GM23338 (cell line): ENCODE results near the gene STON2. TPM values are rescaled to one million over a fixed set of nuclear protein-coding genes. Genes with fewer than 3 reads are reported as not detected.

Experiments
- ATAC-seq: fragments of 200-7000 bp; cut with Tn5 transposase; 3 replicates; pipeline ENCODE4 v1.9.1; 2020
- DNase-seq: peaks from one replicate; pipeline ENCODE4 v3.0.0-alpha.2; 2015; ENCODE audit warnings: low spot score
- H2AFZ ChIP-seq: fragments of 200-600 bp; sonication (generic); 2 replicates; pipeline ENCODE4 v1.8.0; 2016; ENCODE audit warnings: antibody characterized with exemption, mild to moderate bottlenecking, moderate library complexity
- H3F3A ChIP-seq: fragments of 200-600 bp; sonication (generic); replicated peaks from 2 replicates; pipeline ENCODE4 v1.8.0; 2017; ENCODE audit warnings: antibody characterized with exemption, mixed run types, low read depth
- H3K27ac ChIP-seq: fragments of 200-600 bp; sonication (generic); 2 replicates; pipeline ENCODE4 v1.6.1; 2016; ENCODE audit warnings: low read depth
- H3K27me3 ChIP-seq: fragments of 200-600 bp; sonication (generic); 2 replicates; pipeline ENCODE4 v1.8.0; 2016; ENCODE audit warnings: mild to moderate bottlenecking, mixed run types, moderate library complexity; ENCODE audit not compliant: insufficient read depth
- H3K36me3 ChIP-seq: fragments of 200-600 bp; sonication (generic); 2 replicates; pipeline ENCODE4 v1.8.0; 2016; ENCODE audit warnings: mild to moderate bottlenecking; ENCODE audit not compliant: insufficient read depth
- H3K4me1 ChIP-seq: fragments of 200-600 bp; sonication (generic); 2 replicates; pipeline ENCODE4 v1.8.0; 2016; ENCODE audit warnings: mild to moderate bottlenecking, moderate library complexity; ENCODE audit not compliant: insufficient read depth
- H3K4me2 ChIP-seq: fragments of 200-600 bp; sonication (generic); 2 replicates; pipeline ENCODE4 v1.7.1; 2017; ENCODE audit warnings: mixed run types
- H3K4me3 ChIP-seq: fragments of 200-600 bp; sonication (generic); 2 replicates; pipeline ENCODE4 v1.6.1; 2016; ENCODE audit warnings: mixed run types
- H3K79me2 ChIP-seq: fragments of 200-600 bp; sonication (generic); replicated peaks from 2 replicates; pipeline ENCODE4 v1.8.0; 2017; ENCODE audit warnings: mild to moderate bottlenecking; ENCODE audit not compliant: insufficient read depth
- H3K9me2 ChIP-seq: fragments of 200-600 bp; sonication (generic); 2 replicates; pipeline ENCODE4 v1.8.0; 2017; ENCODE audit not compliant: insufficient read depth
- H4K20me1 ChIP-seq: fragments of 200-600 bp; sonication (generic); replicated peaks from 2 replicates; pipeline ENCODE4 v1.8.0; 2017; ENCODE audit warnings: mild to moderate bottlenecking; ENCODE audit not compliant: insufficient read depth
- H3K27ac Mint-ChIP-seq: 2 replicates; pipeline ENCODE4 v1.8.0; 2020; ENCODE audit warnings: inconsistent platforms, mild to moderate bottlenecking, moderate library complexity, mixed read lengths
- H3K27me3 Mint-ChIP-seq: 3 replicates; pipeline ENCODE4 v1.8.0; 2022; ENCODE audit warnings: low read depth, mild to moderate bottlenecking, moderate library complexity, mixed read lengths, inconsistent platforms; ENCODE audit not compliant: insufficient read depth, poor library complexity
- H3K36me3 Mint-ChIP-seq: 3 replicates; pipeline ENCODE4 v1.8.0; 2021; ENCODE audit warnings: low read depth, mild to moderate bottlenecking, inconsistent platforms, moderate library complexity, mixed read lengths
- H3K4me1 Mint-ChIP-seq: 3 replicates; pipeline ENCODE4 v1.8.0; 2020; ENCODE audit warnings: mild to moderate bottlenecking, inconsistent platforms, mixed read lengths
- H3K4me3 Mint-ChIP-seq: 3 replicates; pipeline ENCODE4 v1.8.0; 2021; ENCODE audit warnings: moderate library complexity, mild to moderate bottlenecking, inconsistent platforms, mixed read lengths
- H3K9me3 Mint-ChIP-seq: 3 replicates; pipeline ENCODE4 v1.8.0; 2020; ENCODE audit warnings: moderate library complexity, mild to moderate bottlenecking, inconsistent platforms, mixed read lengths
- CREB1 ChIP-seq: fragments of 250-450 bp; sonication (Bioruptor Pico); IDR thresholded peaks from 2 replicates; pipeline ENCODE4 v1.5.0; 2020; ENCODE audit warnings: low read depth, mild to moderate bottlenecking, moderate library complexity
- EZH2 ChIP-seq: fragments of 200-600 bp; sonication (generic); IDR thresholded peaks from one replicate; pipeline ENCODE4 v1.8.0; 2017; ENCODE audit warnings: antibody characterized with exemption, mild to moderate bottlenecking, low read depth; ENCODE audit not compliant: unreplicated experiment
- EZH2phosphoT487 ChIP-seq: fragments of 200-600 bp; sonication (generic); IDR thresholded peaks from one replicate; pipeline ENCODE4 v1.8.1; 2018; ENCODE audit warnings: antibody characterized with exemption; ENCODE audit not compliant: unreplicated experiment
- JUNB ChIP-seq: IDR thresholded peaks from one replicate; pipeline ENCODE4 v1.6.1; 2016; ENCODE audit warnings: antibody characterized with exemption; ENCODE audit not compliant: unreplicated experiment
- NANOG ChIP-seq: IDR thresholded peaks from 2 replicates; pipeline ENCODE4 v1.6.1; 2016; ENCODE audit warnings: antibody characterized with exemption, borderline replicate concordance
- STAT1 ChIP-seq: IDR thresholded peaks from one replicate; pipeline ENCODE4 v1.6.1; 2016; ENCODE audit warnings: antibody characterized with exemption; ENCODE audit not compliant: unreplicated experiment
- ZNF114 ChIP-seq: fragments of 250-450 bp; sonication (Bioruptor Pico); IDR thresholded peaks from 2 replicates; pipeline ENCODE4 v1.5.0; 2020; ENCODE audit warnings: mild to moderate bottlenecking, moderate library complexity
- ZNF331 ChIP-seq: fragments of 250-450 bp; sonication (Bioruptor Pico); IDR thresholded peaks from 2 replicates; pipeline ENCODE4 v1.5.0; 2020; ENCODE audit warnings: low read depth, mild to moderate bottlenecking, moderate library complexity
- polyA plus RNA-seq: library from polyadenylated mRNA; unstranded; fragments of >200 nt; fragmentation: Nextera tagmentation; extraction: Ambion mirVana; gene quantifications from 2 replicates; pipeline ENCODE4 v1.2.1, GENCODE V29; 2016
- total RNA-seq: library from RNA; depleted of rRNA; stranded (reverse); fragments of >200 nt; shearing (Covaris generic); gene quantifications from 2 replicates; pipeline ENCODE4 v1.2.3, GENCODE V29; 2014
- TF ChIP-seq, protein P1 (sequence below): IDR thresholded peaks from one replicate; pipeline ENCODE4 v1.6.1; 2018; ENCODE audit warnings: antibody characterized with exemption; ENCODE audit not compliant: unreplicated experiment
- TF ChIP-seq, protein P2 (sequence below): fragments of 250-450 bp; sonication (Bioruptor Pico); IDR thresholded peaks from 2 replicates; pipeline ENCODE4 v1.5.0; 2020; ENCODE audit warnings: mild to moderate bottlenecking, moderate library complexity

The STON2 gene
- total and polyA plus RNA-seq, 2 experiments from 2014 or later, result 8.2 to 71.0 TPM

DNA sequence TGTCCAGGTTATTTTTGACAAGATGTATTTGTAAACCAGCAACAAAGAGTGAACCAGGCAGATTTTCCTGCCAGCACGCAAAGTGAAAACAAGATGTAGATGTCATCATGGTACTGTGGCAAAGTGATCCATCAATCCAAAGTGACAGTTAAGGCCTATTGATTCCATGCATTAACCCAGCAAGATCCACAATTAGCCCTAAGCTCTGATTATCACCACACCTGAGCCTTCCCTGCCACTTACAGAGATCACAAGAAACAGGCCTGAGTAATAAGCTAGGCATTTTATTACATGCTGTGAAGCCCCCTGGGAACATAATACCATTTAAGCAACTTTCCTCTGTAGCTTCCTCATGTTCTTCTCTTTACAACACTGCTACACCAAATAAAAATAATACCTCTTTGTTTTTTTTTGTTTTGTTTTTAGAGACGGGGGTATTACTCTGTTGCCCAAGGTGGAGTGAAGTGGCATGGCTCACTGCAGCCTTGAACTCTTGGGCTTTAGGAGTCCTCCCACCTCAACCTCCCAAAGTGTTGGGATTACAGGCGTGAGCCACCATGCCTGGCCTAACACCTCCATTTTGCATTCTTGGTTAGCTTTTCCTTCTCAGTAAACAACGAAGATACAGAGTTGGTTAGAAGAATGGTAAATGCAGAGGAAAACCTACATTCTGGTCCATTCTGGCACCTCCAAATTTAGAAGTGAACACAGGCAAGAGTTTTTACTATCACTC lies 85.5 kb downstream of the STON2 start:
- ATAC-seq, result no peak; the same call in 2 of the 3 replicates
- Histone ChIP-seq H3K4me1 (peaks cover 57% of the 10 kb centered on the region), H3K36me3 (no peaks in the 10 kb centered on the region), H3K27me3 (no peaks in the 10 kb centered on the region), H3K9me2 (no peaks in the 10 kb centered on the region), H2AFZ (no peak overlapping the region), H3K4me3 (no peak overlapping the region), H3K27ac (peak overlapping the region; percentile 84), H3K79me2 (no peaks in the 10 kb centered on the region), H4K20me1 (no peaks in the 10 kb centered on the region), H3K4me2 (peak overlapping the region; percentile 0), H3F3A (no peaks in the 10 kb centered on the region)
- Mint-ChIP-seq H3K4me1 (peaks cover 74% of the 10 kb centered on the region), H3K4me3 (peak overlapping the region; percentile 44; the same call in 1 of the 3 replicates), H3K9me3 (peaks cover 8% of the 10 kb centered on the region; the same call in 2 of the 3 replicates), H3K36me3 (peaks cover 15% of the 10 kb centered on the region), H3K27ac (peak overlapping the region; percentile 98), H3K27me3 (peaks cover 2% of the 10 kb centered on the region)
- no peak for DNase-seq
- no peak for TF ChIP-seq EZH2
- TF ChIP-seq, protein P1, sequence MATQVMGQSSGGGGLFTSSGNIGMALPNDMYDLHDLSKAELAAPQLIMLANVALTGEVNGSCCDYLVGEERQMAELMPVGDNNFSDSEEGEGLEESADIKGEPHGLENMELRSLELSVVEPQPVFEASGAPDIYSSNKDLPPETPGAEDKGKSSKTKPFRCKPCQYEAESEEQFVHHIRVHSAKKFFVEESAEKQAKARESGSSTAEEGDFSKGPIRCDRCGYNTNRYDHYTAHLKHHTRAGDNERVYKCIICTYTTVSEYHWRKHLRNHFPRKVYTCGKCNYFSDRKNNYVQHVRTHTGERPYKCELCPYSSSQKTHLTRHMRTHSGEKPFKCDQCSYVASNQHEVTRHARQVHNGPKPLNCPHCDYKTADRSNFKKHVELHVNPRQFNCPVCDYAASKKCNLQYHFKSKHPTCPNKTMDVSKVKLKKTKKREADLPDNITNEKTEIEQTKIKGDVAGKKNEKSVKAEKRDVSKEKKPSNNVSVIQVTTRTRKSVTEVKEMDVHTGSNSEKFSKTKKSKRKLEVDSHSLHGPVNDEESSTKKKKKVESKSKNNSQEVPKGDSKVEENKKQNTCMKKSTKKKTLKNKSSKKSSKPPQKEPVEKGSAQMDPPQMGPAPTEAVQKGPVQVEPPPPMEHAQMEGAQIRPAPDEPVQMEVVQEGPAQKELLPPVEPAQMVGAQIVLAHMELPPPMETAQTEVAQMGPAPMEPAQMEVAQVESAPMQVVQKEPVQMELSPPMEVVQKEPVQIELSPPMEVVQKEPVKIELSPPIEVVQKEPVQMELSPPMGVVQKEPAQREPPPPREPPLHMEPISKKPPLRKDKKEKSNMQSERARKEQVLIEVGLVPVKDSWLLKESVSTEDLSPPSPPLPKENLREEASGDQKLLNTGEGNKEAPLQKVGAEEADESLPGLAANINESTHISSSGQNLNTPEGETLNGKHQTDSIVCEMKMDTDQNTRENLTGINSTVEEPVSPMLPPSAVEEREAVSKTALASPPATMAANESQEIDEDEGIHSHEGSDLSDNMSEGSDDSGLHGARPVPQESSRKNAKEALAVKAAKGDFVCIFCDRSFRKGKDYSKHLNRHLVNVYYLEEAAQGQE, result no peak
- TF ChIP-seq CREB1 (CRISPR knock-in tag), result no peak
- no peak for TF ChIP-seq ZNF331 (CRISPR knock-in tag)

DNA sequence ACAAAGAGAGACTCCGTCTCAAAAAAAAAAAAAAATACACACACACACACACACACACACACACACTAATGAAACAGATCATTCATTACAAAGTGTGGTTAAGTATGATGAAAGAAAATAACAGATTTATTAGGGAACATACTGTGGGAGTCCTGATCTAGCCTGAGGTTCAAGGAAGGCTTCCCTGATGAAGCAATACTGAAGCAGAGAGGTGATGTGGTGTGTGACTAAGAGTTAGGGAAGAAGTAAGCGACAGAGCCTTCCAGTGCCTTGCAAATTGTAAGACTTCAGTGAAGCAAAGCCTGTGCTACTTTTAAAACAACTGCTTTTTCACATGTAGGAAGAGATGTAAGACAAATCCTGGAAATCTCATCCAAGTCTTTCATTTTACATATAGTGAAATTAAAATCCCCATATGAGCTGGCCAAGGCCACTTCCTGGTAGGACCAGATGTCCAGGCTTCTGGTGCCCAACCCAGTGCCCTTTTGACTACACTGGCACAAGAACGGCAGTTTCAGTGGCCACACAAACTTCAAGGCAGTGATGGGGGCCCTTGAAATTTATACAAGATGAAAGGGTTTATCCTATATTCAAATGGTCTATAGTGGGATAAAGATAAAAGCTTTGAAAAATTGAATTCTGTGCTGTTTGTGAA lies 86.2 kb downstream of the STON2 start:
- Histone ChIP-seq H3K36me3 (no peaks in the 10 kb centered on the region), H3K9me2 (no peaks in the 10 kb centered on the region), H2AFZ (no peak overlapping the region), H4K20me1 (no peaks in the 10 kb centered on the region), H3F3A (no peaks in the 10 kb centered on the region), H3K4me2 (peak overlapping the region; percentile 0; the same call in 1 of the 2 replicates), H3K27me3 (no peaks in the 10 kb centered on the region), H3K27ac (peak overlapping the region; percentile 84; the same call in 1 of the 2 replicates), H3K79me2 (no peaks in the 10 kb centered on the region), H3K4me1 (peaks cover 57% of the 10 kb centered on the region), H3K4me3 (no peak overlapping the region)
- peaks cover 76% of the 10 kb centered on the region for H3K4me1 Mint-ChIP-seq
- H3K36me3 Mint-ChIP-seq, result peaks cover 15% of the 10 kb centered on the region
- H3K27ac Mint-ChIP-seq, result peak overlapping the region; percentile 98
- DNase-seq (no peak), ATAC-seq (no peak)
- H3K9me3 Mint-ChIP-seq, result peaks cover 8% of the 10 kb centered on the region; the same call in 2 of the 3 replicates
- H3K27me3 Mint-ChIP-seq, result peaks cover 2% of the 10 kb centered on the region
- no peak overlapping the region for H3K4me3 Mint-ChIP-seq
- TF ChIP-seq STAT1, result no peak
- no peak for TF ChIP-seq EZH2phosphoT487
- no peak for TF ChIP-seq ZNF114 (CRISPR knock-in tag)
- TF ChIP-seq NANOG, result no peak
- TF ChIP-seq, protein P2, sequence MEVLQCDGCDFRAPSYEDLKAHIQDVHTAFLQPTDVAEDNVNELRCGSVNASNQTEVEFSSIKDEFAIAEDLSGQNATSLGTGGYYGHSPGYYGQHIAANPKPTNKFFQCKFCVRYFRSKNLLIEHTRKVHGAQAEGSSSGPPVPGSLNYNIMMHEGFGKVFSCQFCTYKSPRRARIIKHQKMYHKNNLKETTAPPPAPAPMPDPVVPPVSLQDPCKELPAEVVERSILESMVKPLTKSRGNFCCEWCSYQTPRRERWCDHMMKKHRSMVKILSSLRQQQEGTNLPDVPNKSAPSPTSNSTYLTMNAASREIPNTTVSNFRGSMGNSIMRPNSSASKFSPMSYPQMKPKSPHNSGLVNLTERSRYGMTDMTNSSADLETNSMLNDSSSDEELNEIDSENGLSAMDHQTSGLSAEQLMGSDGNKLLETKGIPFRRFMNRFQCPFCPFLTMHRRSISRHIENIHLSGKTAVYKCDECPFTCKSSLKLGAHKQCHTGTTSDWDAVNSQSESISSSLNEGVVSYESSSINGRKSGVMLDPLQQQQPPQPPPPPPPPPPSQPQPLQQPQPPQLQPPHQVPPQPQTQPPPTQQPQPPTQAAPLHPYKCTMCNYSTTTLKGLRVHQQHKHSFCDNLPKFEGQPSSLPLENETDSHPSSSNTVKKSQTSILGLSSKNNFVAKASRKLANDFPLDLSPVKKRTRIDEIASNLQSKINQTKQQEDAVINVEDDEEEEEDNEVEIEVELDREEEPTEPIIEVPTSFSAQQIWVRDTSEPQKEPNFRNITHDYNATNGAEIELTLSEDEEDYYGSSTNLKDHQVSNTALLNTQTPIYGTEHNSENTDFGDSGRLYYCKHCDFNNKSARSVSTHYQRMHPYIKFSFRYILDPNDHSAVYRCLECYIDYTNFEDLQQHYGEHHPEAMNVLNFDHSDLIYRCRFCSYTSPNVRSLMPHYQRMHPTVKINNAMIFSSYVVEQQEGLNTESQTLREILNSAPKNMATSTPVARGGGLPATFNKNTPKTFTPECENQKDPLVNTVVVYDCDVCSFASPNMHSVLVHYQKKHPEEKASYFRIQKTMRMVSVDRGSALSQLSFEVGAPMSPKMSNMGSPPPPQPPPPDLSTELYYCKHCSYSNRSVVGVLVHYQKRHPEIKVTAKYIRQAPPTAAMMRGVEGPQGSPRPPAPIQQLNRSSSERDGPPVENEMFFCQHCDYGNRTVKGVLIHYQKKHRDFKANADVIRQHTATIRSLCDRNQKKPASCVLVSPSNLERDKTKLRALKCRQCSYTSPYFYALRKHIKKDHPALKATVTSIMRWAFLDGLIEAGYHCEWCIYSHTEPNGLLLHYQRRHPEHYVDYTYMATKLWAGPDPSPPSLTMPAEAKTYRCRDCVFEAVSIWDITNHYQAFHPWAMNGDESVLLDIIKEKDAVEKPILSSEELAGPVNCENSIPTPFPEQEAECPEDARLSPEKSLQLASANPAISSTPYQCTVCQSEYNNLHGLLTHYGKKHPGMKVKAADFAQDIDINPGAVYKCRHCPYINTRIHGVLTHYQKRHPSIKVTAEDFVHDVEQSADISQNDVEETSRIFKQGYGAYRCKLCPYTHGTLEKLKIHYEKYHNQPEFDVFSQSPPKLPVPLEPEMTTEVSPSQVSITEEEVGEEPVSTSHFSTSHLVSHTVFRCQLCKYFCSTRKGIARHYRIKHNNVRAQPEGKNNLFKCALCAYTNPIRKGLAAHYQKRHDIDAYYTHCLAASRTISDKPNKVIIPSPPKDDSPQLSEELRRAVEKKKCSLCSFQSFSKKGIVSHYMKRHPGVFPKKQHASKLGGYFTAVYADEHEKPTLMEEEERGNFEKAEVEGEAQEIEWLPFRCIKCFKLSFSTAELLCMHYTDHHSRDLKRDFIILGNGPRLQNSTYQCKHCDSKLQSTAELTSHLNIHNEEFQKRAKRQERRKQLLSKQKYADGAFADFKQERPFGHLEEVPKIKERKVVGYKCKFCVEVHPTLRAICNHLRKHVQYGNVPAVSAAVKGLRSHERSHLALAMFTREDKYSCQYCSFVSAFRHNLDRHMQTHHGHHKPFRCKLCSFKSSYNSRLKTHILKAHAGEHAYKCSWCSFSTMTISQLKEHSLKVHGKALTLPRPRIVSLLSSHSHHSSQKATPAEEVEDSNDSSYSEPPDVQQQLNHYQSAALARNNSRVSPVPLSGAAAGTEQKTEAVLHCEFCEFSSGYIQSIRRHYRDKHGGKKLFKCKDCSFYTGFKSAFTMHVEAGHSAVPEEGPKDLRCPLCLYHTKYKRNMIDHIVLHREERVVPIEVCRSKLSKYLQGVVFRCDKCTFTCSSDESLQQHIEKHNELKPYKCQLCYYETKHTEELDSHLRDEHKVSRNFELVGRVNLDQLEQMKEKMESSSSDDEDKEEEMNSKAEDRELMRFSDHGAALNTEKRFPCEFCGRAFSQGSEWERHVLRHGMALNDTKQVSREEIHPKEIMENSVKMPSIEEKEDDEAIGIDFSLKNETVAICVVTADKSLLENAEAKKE (CRISPR knock-in tag), result no peak
- TF ChIP-seq JUNB, result no peak
- no peak for TF ChIP-seq CREB1 (CRISPR knock-in tag)
